Measurements from ENCODE around the gene RRP1. TPM values are rescaled to one million over a fixed set of nuclear protein-coding genes. Genes with fewer than 3 reads are reported as not detected.
A peak's percentile ranks its signal among the peaks of the same experiment; 100 is the strongest.

RRP1 gene
- total and polyA plus RNA-seq, 2 of the 13 experiments (the other 11 are each of a cell fraction or from before 2014, with no cell fraction given), result 20.1 to 35.1 TPM

- TF ChIP-seq PCBP1 (IDR thresholded peaks at IDR 0.05; ENCODE audit: borderline replicate concordance, low read depth, low read length) (0 out of 2 replicates have a peak, but pooled peaks have one; percentile 0), ZNF263 (CRISPR knock-in tag; IDR thresholded peaks at IDR 0.05) (0 out of 2 replicates have a peak, but pooled peaks have one; percentile 14), HNRNPL (IDR thresholded peaks at IDR 0.05; ENCODE audit: low read depth, low read length) (peak; percentile 90; the same call in 1 of the 2 replicates), ZNF580 (CRISPR knock-in tag; IDR thresholded peaks at IDR 0.05; ENCODE audit: borderline replicate concordance, low read depth) (no peak), ARNT (IDR thresholded peaks at IDR 0.05) (no peak)
These were observed 22.9 kb downstream of the RRP1 start (continued) for GRCh38 chr21:43812139-43812821.

GRCh38 chr21:43812957-43813655 is 23.7 kb downstream of the RRP1 start:
- CTCF ChIA-PET (ENCODE audit: low intra/inter-chr PET ratio, low total read pairs), result no interaction called here
- Histone ChIP-seq H3K79me2 (ENCODE audit: insufficient read depth, low read length) (no peaks in the 10 kb centered on the region), H3K4me2 (ENCODE audit: low read depth, low read length) (no peak overlapping the region), H3K4me3 (replicated peaks in 1 of 3; ENCODE audit: insufficient read depth in 1 of 3, low read depth in 2 of 3, low read length in 3 of 3) (no peak overlapping the region), H4K20me1 (ENCODE audit: insufficient read depth, low read length) (no peaks in the 10 kb centered on the region), H3K9me3 (ENCODE audit: low read length) (no peaks in the 10 kb centered on the region), H3K36me3 (replicated peaks in 1 of 2; ENCODE audit: control insufficient read depth in 1 of 2, insufficient read depth in 2 of 2, low read length in 2 of 2) (no peaks in the 10 kb centered on the region; a peak in 1 of 5 replicates), H3K27me3 (ENCODE audit: control insufficient read depth in 1 of 2, insufficient read depth in 2 of 2, low read length in 2 of 2) (peaks cover 3 to 4% of the 10 kb centered on the region in 2 experiments; a peak in 4 of 5 replicates), H2AFZ (ENCODE audit: low read length) (no peak overlapping the region), H3K27ac (ENCODE audit: extremely low read length, insufficient read depth, low read length) (no peak overlapping the region), H3K4me1 (ENCODE audit: insufficient read depth, low read length) (peaks cover 65% of the 10 kb centered on the region), H3K9ac (ENCODE audit: insufficient read depth, low read depth, low read length) (no peak overlapping the region)
- FAIRE-seq (no peak), DNase-seq (ENCODE audit: low spot score) (no peak), ATAC-seq (0 out of 3 replicates have a peak, but pooled peaks have one; percentile 1)
- no CpG with 5 or more reads among the region's 19 CpGs for WGBS (ENCODE audit: low lambda C conversion rate)
- TF ChIP-seq CEBPZ (IDR thresholded peaks at IDR 0.05; ENCODE audit: low read length) (no peak), AGO2 (optimal IDR thresholded peaks at IDR 0.05; ENCODE audit: low read depth, low read length) (peak; percentile 49), ETV6 (CRISPR knock-in tag; conservative IDR thresholded peaks at IDR 0.05) (no peak)
- POLR2A ChIA-PET, result no interaction called here
- in situ Hi-C loops (cut with HindIII; ENCODE audit: extremely low pct_ligation_motif_present, low pct_unique_long_range_greater_than_20kb), result loop anchor here (5.0 kb wide), 1 partner anchor 124 kb away; no protein-coding TSS in a partner anchor
- intact Hi-C loops (cut with micrococcal nuclease; ENCODE audit: unreplicated experiment), result loop anchor here (10.0 kb wide), 1 partner anchor 102 kb away; no protein-coding TSS in a partner anchor
- BruUV-seq (replicated peaks), result no TSS peak
